HG03039 (cell line): ENCODE measurements around the gene EFNA5.

ENCODE experiments used
- ATAC-seq: cut with Tn5 transposase; IDR thresholded peaks from one replicate; pipeline ENCODE4 v1.9.1; 2021; ENCODE audit warnings: mild to moderate bottlenecking, moderate library complexity; ENCODE audit not compliant: unreplicated experiment

Gene EFNA5

GRCh38 chr5:107523029-107523680 lies 147.6 kb downstream of the EFNA5 start:
- no peak for ATAC-seq

GRCh38 chr5:107522456-107522855 lies 148.3 kb downstream of the EFNA5 start:
- ATAC-seq, result no peak

- no peak for ATAC-seq
These were observed 150.8 kb downstream of the EFNA5 start for GRCh38 chr5:107519900-107520354.

- no peak for ATAC-seq
These were observed 152.1 kb downstream of the EFNA5 start for GRCh38 chr5:107518616-107519015.

- no peak for ATAC-seq
These were observed 152.5 kb downstream of the EFNA5 start for GRCh38 chr5:107518190-107518589.

- no peak for ATAC-seq
These were observed 153.3 kb downstream of the EFNA5 start for GRCh38 chr5:107517185-107518033.

- no peak for ATAC-seq
These were observed 154.1 kb downstream of the EFNA5 start for GRCh38 chr5:107516452-107517184.

- no peak for ATAC-seq
These were observed 155.1 kb downstream of the EFNA5 start for GRCh38 chr5:107515521-107516080.

GRCh38 chr5:107514305-107514704 lies 156.4 kb downstream of the EFNA5 start:
- no peak for ATAC-seq

GRCh38 chr5:107513337-107514085 lies 157.2 kb downstream of the EFNA5 start:
- no peak for ATAC-seq

- no peak for ATAC-seq
These were observed 158.7 kb downstream of the EFNA5 start for GRCh38 chr5:107512029-107512428.

- ATAC-seq, result no peak
These were observed 160.6 kb downstream of the EFNA5 start for GRCh38 chr5:107510125-107510524.

- ATAC-seq, result no peak
These were observed 162.6 kb downstream of the EFNA5 start for GRCh38 chr5:107508097-107508496.

GRCh38 chr5:107505763-107506534 lies 164.8 kb downstream of the EFNA5 start:
- no peak for ATAC-seq

GRCh38 chr5:107504424-107504823 lies 166.3 kb downstream of the EFNA5 start:
- no peak for ATAC-seq

GRCh38 chr5:107502676-107503060 lies 168.1 kb downstream of the EFNA5 start:
- ATAC-seq, result no peak

- ATAC-seq, result no peak
These were observed 168.6 kb downstream of the EFNA5 start for GRCh38 chr5:107501965-107502675.

- no peak for ATAC-seq
These were observed 169.9 kb downstream of the EFNA5 start for GRCh38 chr5:107500840-107501239.

GRCh38 chr5:107500347-107500746 lies 170.4 kb downstream of the EFNA5 start:
- ATAC-seq, result no peak
